GM18517 (cell line): Measurements from ENCODE around the gene ZNF407.

Experiments
- ATAC-seq: cut with Tn5 transposase; IDR thresholded peaks from one replicate; pipeline ENCODE4 v1.9.1; 2021; ENCODE audit warnings: mild to moderate bottlenecking, moderate library complexity; ENCODE audit not compliant: unreplicated experiment

Gene ZNF407

DNA sequence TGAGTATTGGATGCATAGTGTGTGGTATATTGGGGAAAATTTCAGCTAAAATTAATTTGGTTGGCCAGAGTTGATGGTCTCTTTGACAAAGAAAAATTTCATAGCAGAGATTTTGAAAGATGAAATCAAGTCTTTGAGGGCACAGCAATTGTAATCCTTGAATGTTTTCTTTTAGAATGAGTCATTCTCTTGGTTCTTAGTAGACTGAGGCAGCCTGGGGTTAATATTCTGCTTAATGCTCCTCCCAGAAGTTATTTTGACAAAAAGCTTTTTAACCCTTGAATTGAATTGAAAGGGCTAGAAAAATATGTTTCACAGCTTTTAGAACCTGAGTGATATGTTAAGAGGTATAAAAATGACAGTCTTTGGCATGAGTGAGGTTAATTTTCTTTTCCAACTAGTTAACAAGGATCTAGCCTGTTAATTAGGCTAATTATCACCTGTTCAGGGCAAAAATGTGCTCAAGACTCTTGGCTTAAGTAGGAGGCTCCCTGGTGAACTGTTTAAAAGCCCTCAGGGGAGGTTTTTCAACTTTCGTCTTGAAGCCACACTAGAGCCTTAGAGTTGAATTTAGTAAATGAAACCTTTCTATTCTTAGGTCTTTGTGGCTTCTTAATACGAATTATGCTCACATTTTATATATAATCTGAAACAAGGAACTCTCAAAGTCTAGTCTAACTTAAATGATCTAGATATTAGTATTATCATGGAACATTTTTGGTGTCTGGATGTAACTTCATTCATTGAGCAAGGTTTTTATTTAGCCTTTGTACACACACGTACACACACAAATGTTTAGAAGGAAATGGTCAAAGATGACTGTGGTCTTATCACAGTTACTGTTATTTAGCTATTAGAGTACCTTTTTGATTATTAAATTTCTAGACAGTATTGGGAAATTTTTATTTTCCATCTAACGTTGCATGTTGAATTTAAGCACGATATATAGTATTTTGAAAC is 272.5 kb downstream of the ZNF407 start:
- peak; percentile 96 for ATAC-seq

DNA sequence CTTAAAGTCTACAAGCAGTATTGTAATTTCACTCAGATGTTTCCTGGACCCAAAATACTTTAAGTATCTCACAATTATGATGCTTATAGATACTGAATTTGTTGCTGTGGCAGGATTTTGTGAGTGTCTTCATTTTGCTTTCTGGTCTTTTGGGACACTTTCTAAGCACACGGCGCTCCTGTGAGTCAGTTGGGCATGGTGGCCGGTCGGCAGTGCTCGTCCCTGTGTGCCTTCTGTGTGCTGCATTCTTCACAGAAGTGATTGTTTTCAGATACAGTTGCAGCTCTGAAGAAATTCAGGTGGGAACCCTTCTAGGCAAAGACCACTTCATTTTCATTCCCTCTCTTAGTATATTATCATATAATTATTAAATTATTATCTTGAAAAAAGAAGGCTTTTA is 273.3 kb downstream of the ZNF407 start:
- peak; percentile 15 for ATAC-seq

DNA sequence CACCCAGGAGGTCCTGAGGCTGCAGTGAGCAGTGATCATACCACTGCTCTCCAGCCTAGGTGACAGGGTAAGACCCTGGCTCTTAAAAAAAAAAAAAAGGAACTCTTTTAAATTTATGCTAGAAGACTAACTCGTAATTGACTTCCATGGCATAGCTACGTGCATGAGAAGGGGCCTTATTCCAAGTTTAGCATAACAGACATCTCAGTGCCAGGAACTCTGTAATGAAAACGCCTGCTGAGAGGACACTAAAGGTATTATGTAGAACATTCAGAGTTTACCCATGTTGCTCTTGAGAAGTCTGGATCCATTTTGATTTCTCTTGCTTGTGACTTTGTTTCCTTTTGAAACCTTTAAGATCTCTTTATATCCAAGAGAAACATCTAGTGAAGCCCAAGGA is 276.0 kb downstream of the ZNF407 start:
- ATAC-seq, result no peak

DNA sequence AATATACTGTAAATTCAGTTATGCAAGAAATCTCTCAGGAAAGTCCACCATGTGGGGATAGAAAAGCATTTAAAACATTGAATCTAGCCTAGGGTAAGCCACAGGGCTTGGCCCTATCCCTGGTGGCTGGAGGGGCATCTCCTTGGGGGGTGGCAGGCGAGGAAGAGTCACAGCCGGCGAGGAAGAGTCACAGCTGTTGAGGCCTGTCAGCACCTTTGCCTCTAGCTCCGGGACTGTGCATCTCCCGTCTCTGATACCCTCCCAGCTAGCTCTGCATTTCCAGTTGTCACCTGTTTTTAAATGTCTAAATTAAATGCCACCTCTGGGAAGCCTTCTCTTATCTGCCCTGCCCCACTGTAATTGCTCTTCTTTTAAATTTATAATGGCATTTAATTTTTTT is 276.7 kb downstream of the ZNF407 start:
- no peak for ATAC-seq

DNA sequence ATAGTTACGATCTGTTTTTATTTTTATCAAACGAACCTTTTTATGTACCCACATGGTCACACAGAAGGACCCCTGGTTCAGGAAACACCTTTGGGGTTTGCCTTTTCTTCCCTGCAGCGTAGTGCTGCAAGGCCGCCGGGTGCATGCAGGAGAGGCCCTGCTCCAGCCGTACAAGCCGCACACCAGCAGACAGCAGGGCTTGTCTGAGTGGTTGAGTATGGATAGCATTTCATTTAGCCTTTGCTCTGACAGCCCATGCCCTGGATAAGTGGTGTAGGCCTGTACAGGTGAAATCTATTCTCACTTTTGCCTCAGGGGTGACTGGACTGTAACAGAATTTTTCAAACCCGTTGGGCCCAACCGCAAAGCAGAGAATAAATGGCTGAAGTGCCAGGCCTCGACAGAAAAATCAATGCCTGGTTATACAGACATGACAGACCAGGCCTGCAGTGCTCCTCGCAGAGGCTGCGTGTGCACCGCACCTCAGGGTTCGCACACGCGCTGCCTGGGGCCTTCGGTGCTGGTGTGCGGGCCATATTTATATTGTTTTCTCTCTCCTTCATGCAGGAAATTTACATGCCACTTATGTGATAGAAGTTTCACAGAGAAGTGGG is 279.1 kb downstream of the ZNF407 start:
- ATAC-seq, result no peak

DNA sequence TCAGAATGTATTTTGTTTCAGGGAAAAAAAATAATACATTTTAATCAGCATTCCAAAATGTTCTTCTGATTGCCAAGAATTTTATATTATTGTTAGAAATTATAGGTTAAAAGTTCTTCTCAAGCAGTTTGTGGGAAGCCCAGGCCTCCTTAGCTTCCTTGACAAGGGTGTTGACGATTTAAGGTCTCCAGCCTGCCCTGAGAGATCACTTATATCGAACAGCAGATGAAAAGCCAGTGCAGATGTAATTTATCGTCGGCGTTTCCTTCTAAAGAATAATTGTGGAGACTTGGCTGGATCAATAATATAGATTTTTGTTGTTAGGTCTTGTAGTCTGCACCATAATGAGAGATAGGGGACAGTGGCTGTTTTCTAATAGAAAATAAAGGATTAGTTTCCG is 280.6 kb downstream of the ZNF407 start:
- ATAC-seq, result no peak

DNA sequence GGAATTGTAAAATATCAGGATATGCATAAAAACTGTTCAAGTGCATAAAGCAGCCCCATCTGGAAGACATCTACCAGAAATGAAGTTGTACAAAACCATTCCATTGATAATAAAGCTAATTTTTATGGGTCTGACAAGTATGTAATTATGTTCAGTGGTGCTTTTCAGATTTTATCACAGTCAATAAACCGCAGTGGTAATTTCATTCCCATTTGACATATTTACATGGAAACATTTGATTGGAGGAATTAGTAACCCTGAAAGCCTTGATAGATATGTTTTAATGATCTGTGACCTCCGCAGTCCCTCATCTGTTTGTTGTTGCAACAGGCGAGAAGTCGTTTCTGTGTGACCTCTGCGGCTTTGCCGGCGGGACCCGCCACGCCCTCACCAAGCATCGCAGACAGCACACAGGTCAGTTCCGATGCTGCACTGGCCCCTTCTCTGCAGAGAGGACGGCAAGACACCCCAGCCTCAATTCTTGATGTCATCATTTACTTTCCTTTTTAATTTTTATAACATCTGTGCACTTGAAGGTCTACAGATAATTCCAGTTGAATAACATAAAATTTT is 283.1 kb downstream of the ZNF407 start:
- no peak for ATAC-seq

DNA sequence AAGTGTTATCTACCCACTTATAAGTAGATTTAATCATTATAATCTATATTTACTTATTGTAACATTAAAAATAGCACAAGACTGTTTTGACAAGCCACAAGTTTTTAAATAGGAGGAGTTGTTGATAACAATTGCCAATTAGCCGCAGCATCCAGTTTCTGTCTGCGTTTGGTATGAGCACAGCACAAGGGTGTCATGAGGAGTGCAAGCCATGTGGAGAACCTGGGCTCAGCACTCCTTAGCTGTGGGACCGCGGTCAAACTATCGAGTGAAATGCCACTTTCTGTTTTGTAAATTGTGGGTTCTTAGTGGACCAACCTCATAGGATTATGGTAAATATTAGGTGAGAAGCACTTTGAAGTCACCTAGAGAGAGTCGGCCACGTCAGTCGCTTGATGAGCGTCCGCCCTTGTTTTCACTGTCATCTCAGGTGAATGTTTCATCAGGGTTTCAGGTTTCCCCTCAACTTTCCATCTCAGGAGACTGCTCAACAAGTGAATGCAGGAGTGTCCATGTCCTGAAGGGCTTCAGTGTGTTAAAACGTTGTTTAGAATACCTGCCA is 294.5 kb downstream of the ZNF407 start:
- no peak for ATAC-seq

DNA sequence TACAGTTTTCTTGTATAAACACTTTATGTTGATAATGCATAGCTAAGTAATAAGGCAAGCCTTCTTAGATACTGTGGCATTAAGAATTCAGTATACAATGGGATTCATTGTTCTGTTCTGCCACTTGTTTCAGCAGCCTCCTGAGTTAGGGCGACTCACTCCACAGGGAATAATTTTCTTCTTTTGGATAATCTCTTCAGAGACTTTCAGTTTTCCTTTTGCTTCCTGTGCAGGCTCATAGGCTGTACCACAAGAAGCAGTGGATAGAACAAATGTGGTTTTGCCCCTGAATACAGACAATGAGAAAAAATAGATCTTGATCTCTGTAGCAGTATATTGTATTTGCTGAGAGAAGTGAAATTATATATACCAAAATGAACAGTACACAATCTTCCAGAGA is 298.0 kb downstream of the ZNF407 start:
- no peak for ATAC-seq

DNA sequence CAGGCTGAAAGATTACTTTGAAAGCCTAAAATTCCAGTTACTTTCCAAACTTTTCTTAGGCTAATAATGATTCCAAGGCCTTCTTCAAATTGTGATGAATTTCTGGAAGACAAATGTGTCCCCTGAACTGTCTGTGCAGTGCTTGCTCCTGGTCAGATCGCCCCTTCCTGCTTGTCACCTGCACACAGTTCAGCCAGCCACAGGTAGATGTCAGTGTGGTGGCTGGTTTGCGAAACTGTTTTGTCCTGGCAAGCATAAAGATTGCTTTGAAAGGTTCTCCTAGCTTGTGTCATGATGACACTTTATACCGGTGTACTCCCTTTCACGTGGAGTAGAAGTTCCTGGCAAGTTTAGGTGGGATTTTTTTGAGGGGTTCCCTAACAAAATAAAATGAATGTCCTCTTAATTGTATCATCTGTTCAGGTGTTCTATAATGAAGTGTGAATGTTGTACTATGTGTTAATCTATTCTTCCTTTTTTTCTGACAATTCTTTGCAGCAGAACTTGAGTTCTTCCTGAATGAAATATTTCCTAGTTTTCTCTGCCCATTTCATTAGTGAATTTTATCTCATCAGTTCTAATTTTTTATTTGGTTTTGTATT is 298.8 kb downstream of the ZNF407 start:
- peak; percentile 73 for ATAC-seq

DNA sequence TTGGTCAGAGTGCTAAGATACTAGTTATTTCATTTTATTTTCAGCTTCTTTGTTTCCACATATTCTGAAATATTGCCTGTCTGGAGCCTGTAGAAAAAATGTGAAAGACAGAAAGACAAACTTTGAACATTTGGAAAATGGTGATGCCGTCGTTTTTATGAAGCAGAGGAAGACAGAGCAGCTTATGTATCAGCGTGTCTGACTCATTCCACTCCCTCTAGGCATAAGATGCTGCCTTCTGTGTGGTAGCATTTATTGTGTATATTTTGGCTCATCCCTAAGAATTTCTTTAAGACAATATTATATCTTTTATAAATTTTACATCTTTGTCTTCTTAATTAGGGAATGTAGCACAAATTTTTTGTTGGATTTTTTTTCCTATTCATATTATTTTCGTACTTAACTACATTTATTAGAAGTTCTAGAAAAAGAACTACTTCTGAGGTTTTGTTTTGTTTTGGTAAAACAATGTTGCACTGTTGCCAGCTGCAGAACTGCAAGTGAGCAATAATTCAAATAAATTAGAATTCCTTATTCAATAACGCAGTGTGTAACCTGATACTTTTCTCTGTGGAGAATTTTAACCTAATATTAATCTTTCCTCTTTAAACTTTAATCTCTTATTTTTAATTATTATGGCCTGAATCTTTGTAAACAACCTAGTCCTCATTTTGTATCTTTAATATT is 300.4 kb downstream of the ZNF407 start:
- no peak for ATAC-seq

DNA sequence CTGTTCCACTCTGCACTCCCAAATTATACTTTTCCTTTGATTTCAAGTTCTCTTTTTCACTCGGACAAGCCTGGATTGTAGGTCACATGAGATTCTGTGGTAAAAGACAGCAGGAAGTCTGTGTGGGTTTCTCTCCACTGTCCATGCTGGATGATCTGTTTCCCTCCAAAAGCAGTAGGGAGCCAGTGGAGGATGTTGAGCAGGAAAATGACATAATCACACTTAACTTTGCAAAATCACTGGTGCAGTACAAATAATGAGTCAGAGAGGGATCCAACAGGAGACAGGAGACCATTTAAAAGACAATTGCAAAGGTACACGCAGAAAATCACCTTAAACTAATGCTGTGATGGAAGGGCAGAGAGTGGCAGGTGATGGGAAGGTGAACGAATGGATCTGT is 301.3 kb downstream of the ZNF407 start:
- no peak for ATAC-seq

DNA sequence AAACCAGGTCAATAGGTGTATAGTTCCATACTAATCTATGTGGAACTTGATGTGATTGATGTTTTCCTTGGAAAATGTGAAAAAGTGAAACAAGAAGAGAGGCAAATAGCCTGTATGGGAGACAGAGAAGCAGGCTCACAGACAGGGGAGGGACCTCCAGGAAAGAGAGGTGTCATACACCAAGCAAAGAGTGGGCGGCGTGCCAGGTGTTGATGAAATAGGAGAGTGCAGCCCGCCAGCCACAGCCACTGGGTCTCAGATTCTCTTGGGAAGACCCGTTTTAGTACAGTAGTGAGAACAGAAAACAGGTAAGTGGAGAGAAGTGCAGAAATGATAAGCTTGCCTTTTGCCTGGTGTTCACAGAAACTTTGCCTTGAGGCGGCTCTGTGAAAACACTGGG is 301.9 kb downstream of the ZNF407 start:
- ATAC-seq, result no peak

DNA sequence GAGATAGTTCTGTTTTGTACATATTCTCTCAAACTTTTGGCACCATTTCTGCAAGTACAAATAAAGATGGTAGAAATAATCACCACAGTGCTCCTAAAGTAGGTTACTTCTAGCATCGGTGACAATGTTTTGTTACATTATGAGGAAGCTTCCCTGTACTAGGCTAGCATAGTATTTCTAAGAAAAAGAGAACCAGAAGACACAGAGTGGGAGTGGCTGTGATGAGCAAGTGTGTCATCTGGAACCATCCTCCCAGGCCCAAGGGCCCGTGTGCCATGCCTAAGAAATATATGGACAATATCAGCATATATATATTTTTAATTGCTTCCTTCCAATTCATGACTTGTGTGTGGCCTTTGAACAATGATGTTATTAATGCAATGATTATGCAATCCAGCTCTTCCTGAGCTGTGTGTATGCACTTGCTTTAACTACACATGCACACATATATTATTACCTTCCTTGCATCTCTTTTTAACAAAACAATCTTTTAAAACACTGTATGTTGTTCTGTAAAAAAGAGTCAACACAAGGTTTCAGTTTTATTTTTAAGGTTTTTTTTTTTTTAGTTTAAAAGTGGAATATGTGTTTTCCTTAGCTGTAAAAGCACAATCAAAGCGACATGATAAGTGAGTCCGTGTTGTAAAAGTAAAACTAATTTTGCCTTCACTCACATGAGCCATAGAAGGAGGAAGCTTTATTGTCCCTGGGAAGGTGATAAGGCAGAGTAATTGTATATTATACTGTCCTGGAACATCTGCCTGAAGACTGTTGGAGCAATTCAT is 303.9 kb downstream of the ZNF407 start:
- no peak for ATAC-seq

DNA sequence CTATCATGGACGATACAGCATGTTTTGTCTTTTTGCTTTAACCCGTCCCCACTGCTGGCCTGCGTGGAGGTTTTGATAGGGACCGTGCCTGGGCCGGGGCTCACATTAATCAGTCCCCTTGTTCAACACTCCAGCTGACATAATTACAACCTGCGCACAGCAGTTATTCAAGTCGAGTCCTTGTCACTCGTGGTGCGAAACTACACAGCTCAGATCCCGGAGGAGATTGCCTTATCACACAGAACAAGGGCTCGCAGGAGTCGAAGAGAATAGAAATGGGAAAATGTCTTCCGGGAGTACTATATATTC is 304.4 kb downstream of the ZNF407 start:
- ATAC-seq, result no peak

DNA sequence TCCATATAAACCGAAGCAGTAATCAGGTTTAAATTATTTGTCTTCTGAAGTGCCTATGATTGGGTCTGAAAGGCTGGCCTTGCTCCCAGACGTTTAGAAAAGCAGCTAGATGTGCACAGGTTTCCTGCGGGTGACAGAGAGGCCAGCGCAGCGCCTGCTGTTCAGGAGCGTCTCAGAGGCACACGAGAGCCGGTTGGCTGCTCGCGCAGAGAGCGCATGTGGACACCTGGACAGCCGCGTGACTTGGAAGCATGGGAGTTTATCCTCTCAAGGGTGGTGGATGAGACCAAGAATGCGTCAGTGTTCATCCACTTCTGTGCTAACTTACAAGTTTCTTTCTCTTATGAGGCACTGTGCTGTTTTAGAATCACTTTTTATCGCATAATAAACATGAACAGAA is 307.6 kb downstream of the ZNF407 start:
- ATAC-seq, result no peak

DNA sequence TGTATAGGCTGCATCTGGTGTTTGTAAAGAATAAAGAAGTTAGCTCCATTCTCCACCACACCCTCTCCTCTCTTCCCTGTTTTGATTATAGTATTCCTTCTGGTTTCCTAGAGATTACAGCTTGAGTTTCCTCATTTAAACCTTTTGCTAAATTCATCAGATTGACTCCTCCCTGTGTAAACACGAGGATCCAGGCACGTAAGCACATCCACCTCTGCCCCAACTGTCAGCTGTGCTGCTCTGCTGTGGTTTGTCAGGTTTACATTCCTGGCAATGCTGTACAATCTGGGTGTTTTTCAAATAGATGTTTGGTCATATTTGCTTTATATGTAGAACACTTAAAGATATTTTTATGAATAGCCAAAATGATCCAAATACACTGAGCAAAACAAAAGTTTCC is 308.5 kb downstream of the ZNF407 start:
- no peak for ATAC-seq

DNA sequence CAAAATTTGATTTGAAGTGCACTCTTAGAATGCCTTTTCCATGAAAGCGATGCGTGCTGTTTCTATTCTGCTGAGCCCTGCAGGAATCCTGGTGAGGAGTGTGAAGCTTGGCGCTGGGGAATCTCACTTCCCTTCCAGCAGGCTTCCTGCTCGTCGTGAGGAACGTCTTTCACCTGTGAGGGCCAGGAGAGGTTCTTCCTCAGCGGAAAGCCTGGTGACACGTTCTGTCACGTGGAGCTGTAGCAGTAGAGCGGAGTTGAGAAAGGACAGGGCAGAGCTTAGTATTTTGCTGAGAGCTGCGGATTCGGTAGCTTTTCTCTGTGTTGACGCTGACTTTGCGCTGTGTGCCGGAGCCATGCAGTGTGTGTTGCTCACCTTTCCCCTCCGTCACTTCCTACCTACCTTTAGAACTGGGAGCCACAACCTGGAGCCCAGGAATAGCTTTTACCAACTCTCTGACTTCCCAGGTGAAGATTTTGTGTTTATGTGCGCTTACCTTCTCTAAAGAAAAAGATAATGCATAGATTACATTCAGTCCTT is 316.5 kb downstream of the ZNF407 start:
- no peak for ATAC-seq

DNA sequence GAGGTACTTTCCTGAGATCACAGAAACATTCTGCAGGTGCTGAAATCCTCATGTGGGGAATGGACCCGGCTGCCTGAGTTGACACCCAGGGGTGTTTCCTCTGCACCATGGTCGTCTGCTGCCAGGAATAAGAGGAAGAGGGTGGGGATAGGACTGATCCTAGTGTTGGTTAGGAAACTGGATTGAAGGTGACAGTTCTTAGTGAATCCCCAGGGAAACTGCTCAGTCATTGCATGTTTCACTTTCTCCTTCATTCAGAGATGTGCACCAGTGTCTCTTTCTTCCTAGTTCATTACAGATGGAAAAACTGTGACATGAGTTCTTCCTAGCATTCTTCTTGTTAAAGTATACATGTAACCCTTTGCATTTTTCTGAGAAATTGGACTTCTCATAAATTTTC is 317.0 kb downstream of the ZNF407 start:
- ATAC-seq, result no peak
